Measurements from ENCODE around the gene TMEM178A. TPM values are rescaled to one million over a fixed set of nuclear protein-coding genes. Genes with fewer than 3 reads are reported as not detected.

The TMEM178A gene
- total and polyA plus RNA-seq, 2 of the 8 experiments (the other 6 are each of a cell fraction or from before 2014, with no cell fraction given), result 11.2 to 14.9 TPM

GRCh38 chr2:39648580-39648979, 17.1 kb upstream of the TMEM178A start (continued):
- TF ChIP-seq SAP30 (IDR thresholded peaks at IDR 0.05; ENCODE audit: insufficient read depth, insufficient replicate concordance, low read length) (no peak), TEAD4 (IDR thresholded peaks at IDR 0.05; ENCODE audit: low read depth, low read length) (no peak)

All from H1 (cell line).